A673 (cell line): ENCODE measurements around the gene KCNQ1. TPM values are rescaled to one million over a fixed set of nuclear protein-coding genes. Genes with fewer than 3 reads are reported as not detected.

Experiments used
- BruUV-seq: library from RNA; stranded (reverse); fragments of 400-500 nt; replicated peaks from 2 replicates; lab custom pipeline; 2021; lab: Mats Ljungman, UMichigan
- CTCF ChIA-PET: fragments of 300-600 bp; sonication (Branson Sonifier 250); formaldehyde crosslinking; loops from one replicate; lab custom pipeline; 2022; ENCODE audit warnings: antibody characterized with exemption; lab: Charles Lee
- POLR2A ChIA-PET: fragments of 300-600 bp; sonication (Branson Sonifier 250); formaldehyde crosslinking; loops from one replicate; lab custom pipeline; 2022; ENCODE audit warnings: antibody characterized with exemption; ENCODE audit not compliant: low non-redundant PET; lab: Charles Lee
- DNase-seq: peaks from one replicate; pipeline ENCODE4 v3.0.0-alpha.2; 2015; ENCODE audit warnings: low spot score
- H3K27ac ChIP-seq: fragments of 200-600 bp; sonication (generic); 2 replicates; pipeline ENCODE4 v1.5.1; 2016; ENCODE audit warnings: mixed run types, low read depth, mild to moderate bottlenecking, mixed read lengths, antibody characterized with exemption, low read length; ENCODE audit not compliant: poor library complexity, severe bottlenecking
- H3K27me3 ChIP-seq: fragments of 200-600 bp; sonication (generic); replicated peaks from 2 replicates; pipeline ENCODE4 v1.6.1; 2017; ENCODE audit warnings: mixed run types, low read depth, mild to moderate bottlenecking, mixed read lengths, antibody characterized with exemption, low read length; ENCODE audit not compliant: insufficient read depth, poor library complexity
- H3K36me3 ChIP-seq: fragments of 200-600 bp; sonication (generic); 2 replicates; pipeline ENCODE4 v1.6.1; 2016; ENCODE audit warnings: mixed run types, mild to moderate bottlenecking, mixed read lengths, antibody characterized with exemption, low read length; ENCODE audit not compliant: insufficient read depth, poor library complexity, severe bottlenecking
- H3K4me1 ChIP-seq: fragments of 200-600 bp; sonication (generic); 2 replicates; pipeline ENCODE4 v1.6.1; 2017; ENCODE audit warnings: mixed run types, mild to moderate bottlenecking, mixed read lengths, antibody characterized with exemption, low read length; ENCODE audit not compliant: insufficient read depth, poor library complexity, severe bottlenecking
- H3K4me3 ChIP-seq: fragments of 200-600 bp; sonication (generic); 2 replicates; pipeline ENCODE4 v1.5.1; 2016; ENCODE audit warnings: low read depth, mixed run types, mild to moderate bottlenecking, mixed read lengths, low read length; ENCODE audit not compliant: poor library complexity, severe bottlenecking
- H3K9me3 ChIP-seq: fragments of 200-600 bp; sonication (generic); 2 replicates; pipeline ENCODE4 v1.6.1; 2016; ENCODE audit warnings: mixed run types, low read depth, mild to moderate bottlenecking, mixed read lengths, antibody characterized with exemption, low read length; ENCODE audit not compliant: poor library complexity, severe bottlenecking
- EZH2 ChIP-seq: fragments of 200-600 bp; sonication (generic); IDR thresholded peaks from 2 replicates; pipeline ENCODE4 v1.6.1; 2017; ENCODE audit warnings: borderline replicate concordance, low read depth, mild to moderate bottlenecking, mixed read lengths, antibody characterized with exemption, low read length; ENCODE audit not compliant: poor library complexity, severe bottlenecking
- intact Hi-C: fragments of 100-400 bp; cut with micrococcal nuclease; formaldehyde crosslinking; loops from one replicate; pipeline ENCODE4 v1.10.0; 2022; ENCODE audit not compliant: unreplicated experiment
- total RNA-seq: library from RNA; stranded (reverse); gene quantifications from 2 replicates; pipeline ENCODE4 v1.2.3, GENCODE V29; 2021
- TF ChIP-seq, protein P1 (sequence below): fragments of 300-800, 200-600 bp; sonication (generic); conservative IDR thresholded peaks from 2 replicates; pipeline ENCODE4 v1.5.1; 2017; ENCODE audit warnings: low read depth, mild to moderate bottlenecking, antibody characterized with exemption, low read length, moderate library complexity, mixed read lengths

KCNQ1 gene
- total RNA-seq, 1 experiment from 2014 or later, result not detected

DNA sequence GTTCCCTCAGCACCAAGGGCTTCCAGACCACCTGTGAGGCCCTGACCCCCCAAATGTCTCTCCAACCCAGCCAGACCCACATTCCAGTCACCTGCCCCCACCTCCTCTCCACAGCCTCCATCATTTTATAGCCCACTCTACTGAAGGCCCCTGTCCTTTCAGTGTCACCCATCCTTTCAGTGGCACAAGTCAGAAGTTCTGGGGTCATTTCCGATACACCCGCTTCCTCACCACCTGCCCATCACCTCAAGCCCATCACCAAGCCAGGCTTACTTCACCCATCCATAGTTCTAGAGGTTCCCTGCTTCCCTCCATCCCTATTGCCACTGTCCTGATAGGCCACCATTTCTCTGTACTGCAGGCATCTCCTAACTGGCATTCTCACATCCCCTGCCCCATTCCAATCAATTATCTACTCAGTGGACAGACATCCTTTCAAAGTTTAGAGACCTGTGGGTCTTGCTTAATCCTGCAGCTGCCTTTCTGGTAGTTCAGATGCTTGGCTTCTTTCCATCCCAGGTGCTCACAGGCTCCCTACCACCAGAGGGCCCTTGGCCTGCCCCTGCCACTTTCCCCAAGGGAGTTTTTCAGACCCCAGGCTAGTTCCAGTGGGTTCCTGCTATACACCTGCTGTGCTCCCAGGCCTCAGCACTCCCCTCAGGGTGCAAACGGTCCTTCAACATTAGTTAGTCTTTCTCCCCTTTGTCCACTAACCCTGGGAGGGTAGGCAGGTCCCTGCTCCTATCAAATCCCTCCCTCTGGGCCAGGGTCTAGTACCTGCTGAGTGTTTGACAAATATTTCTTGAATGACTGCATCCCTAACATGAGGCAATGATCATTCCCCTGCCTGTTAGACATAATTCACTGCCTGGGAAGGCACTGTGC lies 247.4 kb downstream of the KCNQ1 start:
- Histone ChIP-seq H3K4me1 (no peaks in the 10 kb centered on the region), H3K9me3 (no peaks in the 10 kb centered on the region), H3K4me3 (no peak overlapping the region), H3K27me3 (no peaks in the 10 kb centered on the region), H3K36me3 (peaks cover 3% of the 10 kb centered on the region), H3K27ac (no peak overlapping the region)
- intact Hi-C loops, result no loop called here
- ChIA-PET POLR2A (no interaction called here), CTCF (interaction anchor here (0.5 kb wide), 1 partner anchor 181 kb away, joined by 6 read pairs; no protein-coding TSS in a partner anchor)
- no peak for TF ChIP-seq EZH2
- TF ChIP-seq, protein P1, sequence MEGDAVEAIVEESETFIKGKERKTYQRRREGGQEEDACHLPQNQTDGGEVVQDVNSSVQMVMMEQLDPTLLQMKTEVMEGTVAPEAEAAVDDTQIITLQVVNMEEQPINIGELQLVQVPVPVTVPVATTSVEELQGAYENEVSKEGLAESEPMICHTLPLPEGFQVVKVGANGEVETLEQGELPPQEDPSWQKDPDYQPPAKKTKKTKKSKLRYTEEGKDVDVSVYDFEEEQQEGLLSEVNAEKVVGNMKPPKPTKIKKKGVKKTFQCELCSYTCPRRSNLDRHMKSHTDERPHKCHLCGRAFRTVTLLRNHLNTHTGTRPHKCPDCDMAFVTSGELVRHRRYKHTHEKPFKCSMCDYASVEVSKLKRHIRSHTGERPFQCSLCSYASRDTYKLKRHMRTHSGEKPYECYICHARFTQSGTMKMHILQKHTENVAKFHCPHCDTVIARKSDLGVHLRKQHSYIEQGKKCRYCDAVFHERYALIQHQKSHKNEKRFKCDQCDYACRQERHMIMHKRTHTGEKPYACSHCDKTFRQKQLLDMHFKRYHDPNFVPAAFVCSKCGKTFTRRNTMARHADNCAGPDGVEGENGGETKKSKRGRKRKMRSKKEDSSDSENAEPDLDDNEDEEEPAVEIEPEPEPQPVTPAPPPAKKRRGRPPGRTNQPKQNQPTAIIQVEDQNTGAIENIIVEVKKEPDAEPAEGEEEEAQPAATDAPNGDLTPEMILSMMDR, result no peak
- DNase-seq, result no peak
- BruUV-seq, result no TSS peak

DNA sequence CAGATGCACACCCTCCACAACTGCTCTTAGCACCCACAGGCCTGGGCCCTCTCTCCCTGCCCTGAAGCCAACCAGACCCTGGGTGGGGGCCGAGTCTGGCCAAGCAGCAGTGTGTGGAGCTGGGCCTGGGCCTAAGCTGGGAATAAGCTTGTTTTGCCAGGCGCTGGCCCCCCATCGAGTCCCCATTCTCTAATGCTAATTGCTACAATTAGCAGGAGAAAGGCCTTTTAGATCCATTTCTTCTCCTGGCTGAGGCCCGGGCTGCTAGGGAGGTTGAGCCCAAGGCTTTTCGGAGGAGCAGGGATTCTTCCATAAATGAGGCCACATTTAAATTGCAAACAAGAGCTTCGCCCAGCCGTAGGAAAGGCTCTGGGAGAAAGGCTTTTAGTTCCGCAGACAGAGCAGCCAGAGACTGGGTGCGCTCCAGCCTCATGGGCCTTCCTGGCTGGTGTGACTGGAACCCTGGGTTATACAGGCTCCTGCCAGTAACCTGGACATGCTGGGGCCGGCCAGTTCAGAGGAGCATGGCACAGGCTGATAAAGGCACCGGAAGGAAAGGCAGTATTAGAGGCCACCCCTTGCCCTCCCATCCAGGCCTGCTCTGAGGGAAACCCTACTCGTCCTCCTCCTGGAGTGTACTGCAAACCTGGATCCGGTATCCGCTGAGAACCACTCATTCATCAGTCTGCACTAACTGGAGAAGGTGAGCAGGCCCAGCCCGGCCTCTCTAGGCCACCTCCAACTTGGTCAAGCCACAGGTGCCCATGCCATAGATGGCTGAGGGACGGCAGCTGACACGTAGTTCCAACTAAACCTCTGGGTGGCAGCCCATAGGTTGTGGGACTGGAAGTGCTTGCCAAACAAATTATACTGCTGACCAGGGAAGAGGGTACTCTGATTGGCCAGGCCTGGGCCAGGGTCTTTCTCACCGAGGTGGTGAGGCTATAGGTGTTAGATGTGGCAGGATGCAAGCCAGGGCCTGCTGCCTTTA lies 248.8 kb downstream of the KCNQ1 start:
- no peak for DNase-seq
- peaks cover 5% of the 10 kb centered on the region for H3K4me1 ChIP-seq
- CTCF ChIA-PET, result interaction anchor here (0.5 kb wide), 1 partner anchor 180 kb away, joined by 6 read pairs; no protein-coding TSS in a partner anchor
- no peak for TF ChIP-seq EZH2
- TF ChIP-seq, protein P1, result no peak
- no peaks in the 10 kb centered on the region for H3K27me3 ChIP-seq
- no TSS peak for BruUV-seq
- intact Hi-C loops, result no loop called here
- H3K4me3 ChIP-seq, result no peak overlapping the region
- H3K36me3 ChIP-seq, result peaks cover 3% of the 10 kb centered on the region
- no peak overlapping the region for H3K27ac ChIP-seq
- no peaks in the 10 kb centered on the region for H3K9me3 ChIP-seq
- POLR2A ChIA-PET, result no interaction called here

DNA sequence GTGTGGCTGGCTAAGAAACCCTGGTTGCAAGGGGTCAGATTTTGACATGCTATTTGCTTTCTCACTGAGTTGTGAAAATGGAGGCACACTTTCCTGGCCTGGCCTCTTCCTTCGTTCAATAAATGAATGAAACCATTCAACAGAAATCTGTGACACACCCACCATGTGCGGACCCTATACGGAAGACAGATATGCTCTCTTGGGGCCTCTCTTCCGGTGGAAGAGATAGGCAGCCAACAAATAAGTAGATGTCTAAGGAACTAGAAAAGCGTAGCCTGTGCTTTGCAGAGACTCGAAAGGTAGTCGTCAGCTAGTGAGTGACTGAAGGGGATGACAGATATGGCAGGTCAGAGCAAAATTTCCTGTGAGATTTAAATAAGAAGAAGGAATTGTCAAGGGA lies 249.7 kb downstream of the KCNQ1 start:
- intact Hi-C loops, result no loop called here
- Histone ChIP-seq H3K4me1 (peaks cover 5% of the 10 kb centered on the region), H3K27ac (no peak overlapping the region), H3K27me3 (no peaks in the 10 kb centered on the region), H3K36me3 (peaks cover 3% of the 10 kb centered on the region), H3K9me3 (no peaks in the 10 kb centered on the region), H3K4me3 (no peak overlapping the region)
- no peak for TF ChIP-seq EZH2
- TF ChIP-seq, protein P1, result no peak
- no peak for DNase-seq
- CTCF ChIA-PET, result no interaction called here
- POLR2A ChIA-PET, result no interaction called here
- BruUV-seq, result no TSS peak
